HTERT RPE-1 (cell line): ENCODE results near the gene SETBP1.

Experiments used
- in situ Hi-C: fragments of 300-500 bp; cut with MboI; formaldehyde crosslinking; loops from 4 replicates; pipeline ENCODE4 v1.14.3; 2020; ENCODE audit warnings: low sequenced_read_pairs

The SETBP1 gene

DNA sequence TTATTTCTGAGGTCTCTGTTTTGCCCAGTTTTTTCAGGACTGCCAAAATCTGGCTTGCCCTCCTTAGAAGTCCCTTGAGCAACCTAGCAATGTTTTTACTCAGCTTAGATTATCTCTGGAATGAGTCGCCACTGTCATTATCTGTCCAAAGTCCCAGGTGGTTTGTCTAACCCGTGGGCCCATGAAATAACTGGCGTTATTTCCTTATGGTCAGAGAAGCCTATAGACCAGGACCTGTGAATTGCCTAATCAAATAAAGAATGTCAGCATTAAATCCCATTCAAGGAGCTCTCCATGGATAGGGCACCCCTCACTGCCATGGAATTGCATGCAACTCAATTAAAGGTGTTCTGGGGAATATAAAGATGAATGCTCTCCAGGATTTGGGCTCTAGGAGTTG, 373.9 kb downstream of the SETBP1 start:
- in situ Hi-C loops: no loop called here

DNA sequence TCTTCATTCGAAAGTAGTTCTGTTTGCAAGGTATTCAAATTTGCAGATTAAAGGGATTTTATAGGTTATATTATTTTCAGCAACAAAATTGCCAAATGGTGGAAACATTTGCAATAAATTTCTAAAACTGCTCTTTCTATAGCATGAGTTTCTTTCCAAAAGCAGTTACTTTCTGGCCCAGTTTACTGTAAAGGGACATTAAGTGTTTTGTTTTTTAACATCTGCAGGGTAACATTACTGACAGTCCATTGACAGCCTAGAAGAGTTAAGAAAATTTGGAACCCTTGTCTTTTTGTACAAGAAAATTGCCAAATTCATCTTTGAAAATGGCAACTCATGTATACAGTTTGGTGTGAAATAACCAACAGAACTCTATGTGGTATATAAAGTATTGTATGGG, 375.1 kb downstream of the SETBP1 start:
- in situ Hi-C loops: no loop called here

DNA sequence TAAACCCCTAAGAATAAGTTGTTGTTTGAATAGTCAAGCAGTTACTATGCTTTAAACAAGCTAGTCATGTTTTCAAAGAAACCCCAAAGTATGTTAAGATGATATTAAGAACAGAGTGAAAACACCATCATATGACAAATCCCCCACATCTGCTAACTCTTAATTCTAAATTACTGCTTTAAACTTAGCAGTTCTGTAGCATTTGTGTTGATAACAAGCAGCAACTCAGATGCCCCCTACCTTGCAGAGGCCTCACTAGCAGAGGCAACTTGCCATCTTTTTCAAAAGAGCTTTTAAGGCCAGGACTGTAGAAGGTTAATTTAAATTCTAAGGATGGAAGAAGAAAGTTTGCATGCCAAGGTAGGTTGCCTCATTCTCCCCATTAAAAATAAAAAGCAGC, 376.2 kb downstream of the SETBP1 start:
- in situ Hi-C loops: no loop called here

DNA sequence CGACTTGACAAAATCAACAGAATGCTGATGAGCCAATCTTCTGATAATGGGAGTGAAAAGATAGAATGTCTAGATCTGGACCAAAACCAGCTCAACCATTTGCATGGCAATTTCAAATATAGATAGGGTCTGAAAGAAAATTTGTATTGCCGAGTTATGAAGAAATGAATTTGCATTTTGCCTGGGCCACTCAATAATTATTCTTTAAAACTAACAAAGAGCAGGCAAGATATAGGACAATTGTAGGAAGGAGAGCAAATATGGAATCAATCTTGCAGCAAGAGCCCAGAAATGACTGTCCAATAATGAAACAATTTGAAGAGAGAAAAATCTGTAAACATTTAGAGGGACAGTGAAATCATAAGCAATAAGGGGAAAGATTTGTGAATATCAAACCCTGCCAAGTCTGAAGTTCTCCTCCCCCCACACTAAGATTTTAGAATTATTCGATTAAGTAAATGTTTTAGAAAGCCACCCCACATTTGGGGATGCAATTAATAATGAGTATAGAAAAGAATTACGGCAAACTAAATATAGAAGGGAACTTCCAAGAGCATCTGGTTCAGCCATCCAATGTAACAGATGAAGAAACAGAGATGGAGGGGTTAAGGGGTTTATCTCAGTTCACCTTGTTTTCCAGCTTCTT, 377.4 kb downstream of the SETBP1 start:
- in situ Hi-C loops: no loop called here

- in situ Hi-C loops: no loop called here
Measured at GRCh38 chr18:45059695-45060094, 379.0 kb downstream of the SETBP1 start.

- in situ Hi-C loops: no loop called here
Measured at GRCh38 chr18:45060102-45060501, 379.4 kb downstream of the SETBP1 start.

DNA sequence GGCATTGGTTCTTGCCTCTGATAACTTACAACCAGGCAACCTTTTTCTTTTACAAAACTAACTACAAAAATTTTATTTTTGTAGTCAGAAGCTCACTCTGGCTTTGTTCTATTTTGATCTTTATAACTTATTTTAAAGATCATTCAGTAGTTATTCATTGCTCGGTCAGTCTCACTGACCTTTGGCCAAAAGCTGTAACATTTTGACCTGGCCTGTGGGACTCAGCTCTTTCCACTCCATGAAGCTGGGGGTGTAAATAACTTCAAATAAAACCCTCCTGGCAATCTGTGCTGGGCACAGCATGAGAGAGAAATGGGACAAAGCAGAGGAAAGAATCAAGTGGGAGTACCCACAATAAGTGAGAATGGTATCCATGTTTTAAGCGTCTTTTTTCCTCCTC, 380.7 kb downstream of the SETBP1 start:
- in situ Hi-C loops: no loop called here

DNA sequence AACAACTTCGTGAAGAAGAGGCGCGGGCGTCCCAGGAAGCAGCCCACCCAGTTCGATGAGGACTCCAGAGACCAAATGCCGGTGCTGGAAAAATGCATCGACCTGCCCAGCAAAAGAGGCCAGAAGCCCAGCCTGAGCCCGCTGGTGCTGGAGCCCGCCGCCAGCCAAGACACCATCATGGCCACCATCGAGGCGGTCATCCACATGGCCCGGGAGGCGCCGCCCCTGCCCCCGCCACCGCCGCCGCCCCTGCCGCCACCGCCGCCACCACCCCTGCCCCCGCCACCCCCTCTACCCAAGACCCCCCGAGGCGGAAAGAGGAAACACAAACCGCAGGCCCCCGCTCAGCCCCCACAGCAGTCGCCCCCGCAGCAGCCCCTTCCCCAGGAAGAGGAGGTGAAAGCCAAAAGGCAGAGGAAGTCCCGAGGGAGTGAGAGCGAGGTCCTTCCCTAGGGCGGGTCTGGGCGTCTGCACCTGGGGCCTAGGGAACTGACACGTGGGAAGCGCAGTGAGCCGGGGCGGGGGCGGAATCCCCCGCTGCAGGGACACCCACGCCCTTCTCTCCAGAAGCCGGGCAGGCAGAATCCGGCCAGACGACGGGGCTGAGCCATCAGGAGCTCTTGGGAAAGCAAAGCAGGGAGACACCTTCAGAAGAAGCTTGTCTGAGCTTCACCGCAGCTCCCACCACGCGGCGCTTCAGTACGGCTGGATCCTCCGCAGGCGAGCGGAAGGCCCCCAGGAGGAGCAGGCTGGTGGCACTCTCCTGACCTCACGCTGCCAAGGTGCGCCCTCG, 382.8 kb downstream of the SETBP1 start:
- in situ Hi-C loops: no loop called here

DNA sequence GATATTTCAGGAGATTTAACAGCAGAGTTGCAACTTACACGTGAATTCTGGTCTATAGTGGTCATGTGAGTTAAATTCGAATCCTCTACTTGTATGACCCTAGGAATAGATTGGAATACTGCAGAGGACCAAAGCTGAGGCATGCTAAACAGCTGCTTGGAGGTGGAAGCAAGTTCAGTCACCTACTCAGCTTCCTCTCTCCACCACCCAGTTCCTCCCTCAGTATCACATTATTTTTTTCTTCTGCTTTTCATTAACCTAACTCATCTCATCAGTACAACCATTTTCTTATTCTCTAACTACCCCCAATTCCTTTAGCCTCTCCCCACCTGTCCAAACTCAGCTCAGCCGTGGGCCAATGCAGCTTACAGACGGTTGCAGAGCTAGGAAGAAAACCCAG, 385.5 kb downstream of the SETBP1 start:
- in situ Hi-C loops: no loop called here

DNA sequence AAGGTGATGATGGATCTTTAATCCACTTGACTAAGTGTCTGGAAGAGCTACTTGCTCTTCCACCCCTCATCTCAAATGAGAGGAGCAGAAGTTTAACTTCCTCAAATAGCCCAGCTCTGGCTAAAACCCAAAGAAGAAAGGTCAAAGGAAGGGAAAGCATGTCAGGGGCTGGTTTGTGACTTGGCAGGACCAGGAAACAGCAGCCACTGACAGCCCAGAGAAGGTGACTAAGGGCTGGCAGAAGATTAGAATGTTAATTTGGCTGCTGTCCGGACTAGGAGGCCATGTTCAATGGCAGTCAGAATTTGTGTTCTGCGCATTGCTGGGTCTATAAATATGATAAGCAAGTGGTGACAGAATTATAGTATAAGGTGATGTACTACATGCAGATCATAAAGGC, 386.2 kb downstream of the SETBP1 start:
- in situ Hi-C loops: no loop called here

GRCh38 chr18:45068400-45069094, 387.9 kb downstream of the SETBP1 start:
- in situ Hi-C loops: no loop called here

DNA sequence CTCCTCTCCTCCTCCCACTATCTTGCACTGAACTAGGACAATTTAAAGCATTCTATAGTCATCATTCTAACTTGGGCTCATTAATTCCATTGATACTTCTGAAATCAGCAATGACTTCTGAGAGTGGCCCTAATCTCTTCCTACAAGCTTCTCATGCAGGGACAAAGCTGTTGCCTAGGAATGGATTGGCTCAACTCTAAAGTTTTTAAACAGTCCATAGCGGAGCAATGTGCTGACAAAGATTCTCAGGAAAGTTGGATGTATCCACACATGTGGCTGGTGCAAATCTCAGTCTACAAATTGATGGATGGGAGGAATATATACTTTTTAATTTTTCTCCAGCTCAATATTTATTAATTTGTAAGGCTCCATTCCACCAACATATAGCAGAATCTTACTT, 388.9 kb downstream of the SETBP1 start:
- in situ Hi-C loops: no loop called here

DNA sequence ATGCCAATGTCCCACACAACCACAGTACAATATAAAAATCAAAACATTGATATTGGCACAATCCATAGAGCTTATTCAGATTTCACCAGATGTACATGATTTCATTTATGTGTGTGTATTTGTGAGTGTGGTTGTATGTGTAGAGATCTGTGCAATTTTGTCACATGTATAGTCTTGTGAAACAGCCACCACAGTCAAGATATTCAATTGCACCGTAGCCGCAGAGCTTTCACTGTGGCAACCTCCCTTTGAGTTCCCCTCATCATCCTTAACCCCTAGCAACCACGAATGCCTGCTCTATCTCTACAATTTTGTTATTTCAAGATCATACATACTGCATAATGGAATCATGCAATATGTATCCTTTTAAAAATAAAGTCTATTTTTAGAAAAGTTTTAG, 391.3 kb downstream of the SETBP1 start:
- in situ Hi-C loops: no loop called here

DNA sequence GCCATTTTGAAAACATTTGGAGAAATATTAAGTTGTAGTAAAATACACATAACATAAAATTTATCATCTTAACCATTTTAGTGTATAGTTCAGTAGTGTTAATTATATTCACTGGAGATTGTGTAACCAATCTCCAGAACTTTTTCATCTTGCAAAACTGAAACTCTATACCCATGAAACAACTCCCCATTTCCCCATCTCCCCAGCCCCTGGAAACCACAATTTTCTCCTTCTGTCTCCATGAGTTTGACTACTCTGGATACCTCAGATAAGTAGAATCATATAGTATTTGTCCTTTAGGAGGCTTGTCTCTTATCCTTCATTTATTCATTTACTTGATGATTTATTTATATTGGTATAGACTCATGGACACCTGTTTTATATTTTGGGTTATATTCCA, 392.9 kb downstream of the SETBP1 start:
- in situ Hi-C loops: no loop called here

GRCh38 chr18:45081566-45082181, 401.0 kb downstream of the SETBP1 start:
- in situ Hi-C loops: no loop called here

DNA sequence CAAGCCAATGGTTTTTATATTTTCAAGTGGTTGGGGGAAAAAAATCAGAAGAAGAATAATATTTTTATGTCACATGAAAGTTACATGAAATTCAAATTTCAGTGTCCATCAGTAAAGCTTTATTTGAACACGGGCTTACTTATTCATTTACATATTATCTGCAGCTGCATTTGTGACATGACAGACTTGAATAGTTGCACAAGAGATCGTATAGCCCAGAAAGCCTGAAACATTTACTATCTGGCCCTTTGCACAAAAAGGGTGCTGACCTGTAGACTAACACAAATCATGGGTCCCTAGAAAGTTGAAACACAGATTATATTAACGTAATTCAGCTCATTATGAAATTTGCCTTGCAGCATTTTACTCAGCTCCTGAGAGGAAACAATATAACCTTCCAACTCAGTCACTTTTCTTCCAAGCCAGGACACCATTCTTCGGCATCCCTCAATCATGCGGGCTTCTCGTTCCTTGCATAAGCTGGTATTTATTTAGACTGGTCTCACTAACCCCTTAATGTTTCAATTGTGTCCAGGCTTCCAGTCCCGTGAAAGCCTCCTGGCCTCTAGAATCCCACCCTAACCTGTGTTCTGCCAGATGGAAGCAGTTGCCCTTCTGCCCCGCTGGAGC, 402.7 kb downstream of the SETBP1 start:
- in situ Hi-C loops: no loop called here

- in situ Hi-C loops: no loop called here
Measured at GRCh38 chr18:45084206-45084605, 403.5 kb downstream of the SETBP1 start.

- in situ Hi-C loops: no loop called here
Measured at GRCh38 chr18:45085916-45086624, 405.4 kb downstream of the SETBP1 start.

DNA sequence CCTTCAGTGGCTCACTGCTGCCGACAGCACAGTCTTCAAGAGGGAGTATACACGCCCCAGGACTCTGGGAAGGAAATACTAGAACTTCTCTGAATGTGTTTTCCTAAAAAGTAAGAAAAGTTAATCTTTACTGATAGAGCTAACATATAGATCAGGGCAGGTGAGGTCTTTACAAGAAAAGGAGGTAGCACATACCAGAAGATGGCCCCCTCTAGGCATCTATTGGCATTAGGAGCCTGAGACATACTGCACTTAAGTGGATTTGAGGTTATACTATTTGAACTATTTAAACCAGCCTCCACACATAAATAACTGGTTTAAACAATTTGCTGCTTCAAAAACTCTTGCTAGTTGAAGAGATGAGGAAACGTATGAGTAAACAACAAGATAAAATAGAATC, 406.1 kb downstream of the SETBP1 start:
- in situ Hi-C loops: no loop called here

DNA sequence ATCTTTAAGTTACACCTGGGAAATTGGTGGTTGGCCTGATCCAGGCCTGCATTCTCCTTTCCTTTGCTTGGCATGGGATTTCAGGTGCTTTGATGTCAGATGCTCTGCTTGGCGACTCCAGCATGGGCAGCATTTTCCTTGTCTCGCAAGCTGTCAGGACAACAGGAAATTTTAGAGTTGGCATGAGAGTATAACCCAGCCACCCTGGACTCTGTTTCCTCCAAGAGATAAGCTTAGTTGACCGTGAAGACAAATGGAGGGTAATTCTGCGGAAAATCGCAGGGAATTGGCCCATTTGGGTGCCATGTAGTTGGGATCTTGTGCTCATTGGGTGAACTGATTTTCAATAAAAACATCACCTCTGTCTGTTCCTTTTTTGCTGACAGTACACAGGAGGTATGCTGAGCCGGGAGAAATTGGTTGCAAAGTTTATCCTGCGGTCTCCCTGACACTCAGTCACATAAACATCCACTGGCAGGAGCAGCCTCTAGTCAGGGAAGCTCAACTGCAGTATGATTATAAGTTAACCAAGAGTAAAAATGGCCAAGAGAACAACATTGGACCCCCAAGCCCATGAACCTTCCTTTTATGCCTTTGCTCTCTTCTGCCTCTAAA, 409.9 kb downstream of the SETBP1 start:
- in situ Hi-C loops: no loop called here
